ENCODE data around the gene ACTR8. TPM values are rescaled to one million over a fixed set of nuclear protein-coding genes. Genes with fewer than 3 reads are reported as not detected.

Gene ACTR8
- total RNA-seq, 2 experiments from 2014 or later: 13.7 to 14.3 TPM

DNA sequence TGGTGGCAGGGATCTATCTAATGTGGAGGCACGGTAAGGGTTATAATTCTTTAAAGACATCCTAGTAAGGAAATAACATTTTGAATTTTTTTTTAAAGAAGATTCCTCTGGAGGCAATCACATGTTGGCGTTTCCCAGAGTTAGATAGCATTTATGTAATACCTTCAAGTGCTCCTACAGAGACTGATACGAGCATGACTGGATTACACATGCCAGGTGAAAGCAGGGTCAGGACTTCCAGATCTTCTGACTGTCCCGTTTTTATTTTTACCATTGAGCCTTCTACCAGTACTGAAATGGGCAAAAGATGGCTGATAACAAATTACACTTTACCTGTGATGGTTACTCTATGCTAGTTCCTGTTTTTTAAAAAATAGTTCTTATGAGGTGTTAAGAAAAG is 21.8 kb downstream of the ACTR8 start:
- peaks cover 32% of the 10 kb centered on the region for H3K36me3 ChIP-seq (ENCODE audit: insufficient read depth, low read length)
- H3K4me3 Mint-ChIP-seq: no peak overlapping the region
- H3K27me3 ChIP-seq (ENCODE audit: control insufficient read depth in 1 of 2, insufficient read depth in 2 of 2, low read length in 2 of 2): no peaks in the 10 kb centered on the region
- ChIA-PET POLR2A (no interaction called here), CTCF (no interaction called here)
- H3K4me3 ChIP-seq (ENCODE audit: low read length): no peak overlapping the region
- no peak for ATAC-seq (ENCODE audit: poor library complexity)
- no peak for DNase-seq
- TF ChIP-seq, protein P1, sequence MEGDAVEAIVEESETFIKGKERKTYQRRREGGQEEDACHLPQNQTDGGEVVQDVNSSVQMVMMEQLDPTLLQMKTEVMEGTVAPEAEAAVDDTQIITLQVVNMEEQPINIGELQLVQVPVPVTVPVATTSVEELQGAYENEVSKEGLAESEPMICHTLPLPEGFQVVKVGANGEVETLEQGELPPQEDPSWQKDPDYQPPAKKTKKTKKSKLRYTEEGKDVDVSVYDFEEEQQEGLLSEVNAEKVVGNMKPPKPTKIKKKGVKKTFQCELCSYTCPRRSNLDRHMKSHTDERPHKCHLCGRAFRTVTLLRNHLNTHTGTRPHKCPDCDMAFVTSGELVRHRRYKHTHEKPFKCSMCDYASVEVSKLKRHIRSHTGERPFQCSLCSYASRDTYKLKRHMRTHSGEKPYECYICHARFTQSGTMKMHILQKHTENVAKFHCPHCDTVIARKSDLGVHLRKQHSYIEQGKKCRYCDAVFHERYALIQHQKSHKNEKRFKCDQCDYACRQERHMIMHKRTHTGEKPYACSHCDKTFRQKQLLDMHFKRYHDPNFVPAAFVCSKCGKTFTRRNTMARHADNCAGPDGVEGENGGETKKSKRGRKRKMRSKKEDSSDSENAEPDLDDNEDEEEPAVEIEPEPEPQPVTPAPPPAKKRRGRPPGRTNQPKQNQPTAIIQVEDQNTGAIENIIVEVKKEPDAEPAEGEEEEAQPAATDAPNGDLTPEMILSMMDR (IDR thresholded peaks at IDR 0.05): no peak
- no peak overlapping the region for H3K27ac Mint-ChIP-seq
- peaks cover 9% of the 10 kb centered on the region for H3K27me3 Mint-ChIP-seq
- no peaks in the 10 kb centered on the region for H3K4me1 ChIP-seq (ENCODE audit: insufficient read depth, low read length)
- intact Hi-C loops (cut with DNase I, micrococcal nuclease): no loop called here
- no peak overlapping the region for H3K27ac ChIP-seq (ENCODE audit: low read depth in 1 of 2, low read length in 2 of 2)
- no peaks in the 10 kb centered on the region for H3K9me3 Mint-ChIP-seq
- H3K9me3 ChIP-seq (ENCODE audit: control insufficient read depth in 1 of 2, insufficient read depth in 1 of 2, low read length in 2 of 2): no peaks in the 10 kb centered on the region
- H3K4me1 Mint-ChIP-seq (ENCODE audit: low read depth): no peaks in the 10 kb centered on the region
- peaks cover 46% of the 10 kb centered on the region for H3K36me3 Mint-ChIP-seq (ENCODE audit: low read depth)

DNA sequence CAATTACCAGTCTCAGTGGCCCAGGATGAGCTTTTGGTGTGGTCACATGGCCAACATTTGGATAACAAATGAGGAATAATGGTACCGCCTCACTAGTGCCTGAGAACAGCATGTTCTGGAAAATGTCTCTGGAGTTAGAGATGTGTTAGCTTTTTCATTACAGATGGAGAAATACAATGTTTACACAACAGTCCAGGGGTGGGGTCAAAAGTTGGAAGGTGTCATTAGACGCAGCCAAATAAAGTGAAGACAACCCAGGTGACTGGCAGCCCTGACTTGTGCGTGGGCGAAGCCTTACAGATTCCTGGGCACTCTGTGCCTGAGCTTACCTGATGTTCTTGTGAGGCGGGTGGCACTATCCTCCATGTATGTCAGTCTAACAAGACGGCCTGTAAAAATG is 22.8 kb downstream of the ACTR8 start:
- DNase-seq: no peak
- no peak for ATAC-seq (ENCODE audit: poor library complexity)
- CTCF ChIA-PET: no interaction called here
- Histone ChIP-seq H3K27me3 (ENCODE audit: control insufficient read depth in 1 of 2, insufficient read depth in 2 of 2, low read length in 2 of 2) (no peaks in the 10 kb centered on the region), H3K4me3 (ENCODE audit: low read length) (no peak overlapping the region), H3K27ac (ENCODE audit: low read depth in 1 of 2, low read length in 2 of 2) (no peak overlapping the region), H3K36me3 (ENCODE audit: insufficient read depth, low read length) (peaks cover 24% of the 10 kb centered on the region), H3K9me3 (ENCODE audit: control insufficient read depth in 1 of 2, insufficient read depth in 1 of 2, low read length in 2 of 2) (no peaks in the 10 kb centered on the region), H3K4me1 (ENCODE audit: insufficient read depth, low read length) (no peaks in the 10 kb centered on the region)
- Mint-ChIP-seq H3K9me3 (no peaks in the 10 kb centered on the region), H3K4me3 (no peak overlapping the region), H3K27ac (no peak overlapping the region), H3K27me3 (peaks cover 9% of the 10 kb centered on the region), H3K36me3 (ENCODE audit: low read depth) (peaks cover 38% of the 10 kb centered on the region), H3K4me1 (ENCODE audit: low read depth) (no peaks in the 10 kb centered on the region)
- POLR2A ChIA-PET: no interaction called here
- intact Hi-C loops (cut with DNase I, micrococcal nuclease): no loop called here
- TF ChIP-seq, protein P1 (IDR thresholded peaks at IDR 0.05): no peak

DNA sequence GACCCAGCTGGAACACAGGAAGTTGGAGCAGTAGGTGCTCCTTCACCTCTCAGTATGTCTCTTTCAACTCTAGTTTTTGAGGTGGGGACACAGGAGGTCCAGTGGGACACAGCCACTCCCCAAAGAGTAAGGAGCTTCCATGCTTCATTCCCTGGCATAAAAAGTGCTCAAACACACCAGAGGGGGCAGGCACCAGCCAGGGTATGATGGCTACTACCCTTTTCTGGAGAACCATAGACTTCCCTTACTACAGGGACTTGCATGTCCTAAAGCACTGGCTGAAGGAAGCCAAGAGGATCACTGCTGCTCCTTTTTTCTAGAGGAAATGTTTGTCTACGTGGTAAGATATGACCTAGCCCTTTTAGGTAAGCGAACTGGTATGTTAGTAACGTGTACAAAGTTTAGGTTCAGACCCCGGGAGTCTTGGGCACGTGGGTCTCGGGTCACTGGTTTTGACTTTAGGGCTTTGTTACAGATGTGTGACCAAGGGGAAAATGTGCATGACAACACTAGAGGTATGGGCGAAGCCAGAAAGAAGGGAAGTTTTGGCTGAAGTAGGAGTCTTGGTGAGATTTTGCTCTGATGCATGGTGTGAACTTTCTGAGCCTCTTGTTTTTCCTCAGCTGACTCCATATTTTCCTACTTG is 23.7 kb downstream of the ACTR8 start:
- DNase-seq (no peak), ATAC-seq (ENCODE audit: poor library complexity) (no peak)
- H3K4me1 Mint-ChIP-seq (ENCODE audit: low read depth): no peaks in the 10 kb centered on the region
- H3K9me3 ChIP-seq (ENCODE audit: control insufficient read depth in 1 of 2, insufficient read depth in 1 of 2, low read length in 2 of 2): no peaks in the 10 kb centered on the region
- intact Hi-C loops (cut with DNase I, micrococcal nuclease): no loop called here
- ChIA-PET POLR2A (no interaction called here), CTCF (no interaction called here)
- no peak overlapping the region for H3K27ac ChIP-seq (ENCODE audit: low read depth in 1 of 2, low read length in 2 of 2)
- H3K27me3 Mint-ChIP-seq: peaks cover 9% of the 10 kb centered on the region
- TF ChIP-seq, protein P1 (IDR thresholded peaks at IDR 0.05): no peak
- H3K9me3 Mint-ChIP-seq: no peaks in the 10 kb centered on the region
- H3K36me3 Mint-ChIP-seq (ENCODE audit: low read depth): peaks cover 31% of the 10 kb centered on the region
- no peak overlapping the region for H3K27ac Mint-ChIP-seq
- peaks cover 17% of the 10 kb centered on the region for H3K36me3 ChIP-seq (ENCODE audit: insufficient read depth, low read length)
- H3K4me3 ChIP-seq (ENCODE audit: low read length): no peak overlapping the region
- H3K4me3 Mint-ChIP-seq: no peak overlapping the region
- H3K4me1 ChIP-seq (ENCODE audit: insufficient read depth, low read length): no peaks in the 10 kb centered on the region
- H3K27me3 ChIP-seq (ENCODE audit: control insufficient read depth in 1 of 2, insufficient read depth in 2 of 2, low read length in 2 of 2): no peaks in the 10 kb centered on the region

Measured in CD4-positive, alpha-beta T cell (primary cell).